A673 (cell line): ENCODE data around the gene OBI1. TPM values are rescaled to one million over a fixed set of nuclear protein-coding genes. Genes with fewer than 3 reads are reported as not detected.

ENCODE experiments used
- BruUV-seq: library from RNA; stranded (reverse); fragments of 400-500 nt; replicated peaks from 2 replicates; lab custom pipeline; 2021; lab: Mats Ljungman, UMichigan
- CTCF ChIA-PET: fragments of 300-600 bp; sonication (Branson Sonifier 250); formaldehyde crosslinking; loops from one replicate; lab custom pipeline; 2022; ENCODE audit warnings: antibody characterized with exemption; lab: Charles Lee
- POLR2A ChIA-PET: fragments of 300-600 bp; sonication (Branson Sonifier 250); formaldehyde crosslinking; loops from one replicate; lab custom pipeline; 2022; ENCODE audit warnings: antibody characterized with exemption; ENCODE audit not compliant: low non-redundant PET; lab: Charles Lee
- DNase-seq: peaks from one replicate; pipeline ENCODE4 v3.0.0-alpha.2; 2015; ENCODE audit warnings: low spot score
- H3K27ac ChIP-seq: fragments of 200-600 bp; sonication (generic); 2 replicates; pipeline ENCODE4 v1.5.1; 2016; ENCODE audit warnings: mixed run types, low read depth, mild to moderate bottlenecking, mixed read lengths, antibody characterized with exemption, low read length; ENCODE audit not compliant: poor library complexity, severe bottlenecking
- H3K27me3 ChIP-seq: fragments of 200-600 bp; sonication (generic); replicated peaks from 2 replicates; pipeline ENCODE4 v1.6.1; 2017; ENCODE audit warnings: mixed run types, low read depth, mild to moderate bottlenecking, mixed read lengths, antibody characterized with exemption, low read length; ENCODE audit not compliant: insufficient read depth, poor library complexity
- H3K36me3 ChIP-seq: fragments of 200-600 bp; sonication (generic); 2 replicates; pipeline ENCODE4 v1.6.1; 2016; ENCODE audit warnings: mixed run types, mild to moderate bottlenecking, mixed read lengths, antibody characterized with exemption, low read length; ENCODE audit not compliant: insufficient read depth, poor library complexity, severe bottlenecking
- H3K4me1 ChIP-seq: fragments of 200-600 bp; sonication (generic); 2 replicates; pipeline ENCODE4 v1.6.1; 2017; ENCODE audit warnings: mixed run types, mild to moderate bottlenecking, mixed read lengths, antibody characterized with exemption, low read length; ENCODE audit not compliant: insufficient read depth, poor library complexity, severe bottlenecking
- H3K4me3 ChIP-seq: fragments of 200-600 bp; sonication (generic); 2 replicates; pipeline ENCODE4 v1.5.1; 2016; ENCODE audit warnings: low read depth, mixed run types, mild to moderate bottlenecking, mixed read lengths, low read length; ENCODE audit not compliant: poor library complexity, severe bottlenecking
- H3K9me3 ChIP-seq: fragments of 200-600 bp; sonication (generic); 2 replicates; pipeline ENCODE4 v1.6.1; 2016; ENCODE audit warnings: mixed run types, low read depth, mild to moderate bottlenecking, mixed read lengths, antibody characterized with exemption, low read length; ENCODE audit not compliant: poor library complexity, severe bottlenecking
- EZH2 ChIP-seq: fragments of 200-600 bp; sonication (generic); IDR thresholded peaks from 2 replicates; pipeline ENCODE4 v1.6.1; 2017; ENCODE audit warnings: borderline replicate concordance, low read depth, mild to moderate bottlenecking, mixed read lengths, antibody characterized with exemption, low read length; ENCODE audit not compliant: poor library complexity, severe bottlenecking
- intact Hi-C: fragments of 100-400 bp; cut with micrococcal nuclease; formaldehyde crosslinking; loops from one replicate; pipeline ENCODE4 v1.10.0; 2022; ENCODE audit not compliant: unreplicated experiment
- total RNA-seq: library from RNA; stranded (reverse); gene quantifications from 2 replicates; pipeline ENCODE4 v1.2.3, GENCODE V29; 2021
- TF ChIP-seq, protein P1 (sequence below): fragments of 300-800, 200-600 bp; sonication (generic); conservative IDR thresholded peaks from 2 replicates; pipeline ENCODE4 v1.5.1; 2017; ENCODE audit warnings: low read depth, mild to moderate bottlenecking, antibody characterized with exemption, low read length, moderate library complexity, mixed read lengths

OBI1 gene
- total RNA-seq, 1 experiment from 2014 or later, result 24.2 TPM

DNA sequence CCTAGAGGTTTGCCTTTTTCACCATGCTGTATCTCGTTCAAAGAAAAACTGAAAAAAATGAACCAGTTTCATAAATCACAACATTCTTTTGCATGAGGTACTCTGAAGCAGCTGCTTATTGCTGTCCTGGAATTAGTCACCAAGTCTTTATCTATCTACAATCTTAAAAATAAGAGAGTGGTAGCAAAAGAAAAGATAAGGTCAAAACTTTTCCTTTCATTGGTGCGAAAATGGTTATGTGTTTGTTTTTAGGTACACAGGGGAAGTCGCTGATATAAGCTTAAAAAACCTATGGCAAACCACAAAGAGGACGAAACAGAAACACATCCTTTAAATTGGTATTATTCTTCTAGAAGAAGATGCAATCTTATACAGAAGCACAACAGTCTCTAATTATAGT lies 20.7 kb downstream of the OBI1 start:
- H3K4me3 ChIP-seq, result no peak overlapping the region
- BruUV-seq, result no TSS peak
- DNase-seq, result no peak
- H3K27ac ChIP-seq, result no peak overlapping the region
- CTCF ChIA-PET, result no interaction called here
- intact Hi-C loops, result no loop called here
- TF ChIP-seq EZH2, result no peak
- TF ChIP-seq, protein P1, sequence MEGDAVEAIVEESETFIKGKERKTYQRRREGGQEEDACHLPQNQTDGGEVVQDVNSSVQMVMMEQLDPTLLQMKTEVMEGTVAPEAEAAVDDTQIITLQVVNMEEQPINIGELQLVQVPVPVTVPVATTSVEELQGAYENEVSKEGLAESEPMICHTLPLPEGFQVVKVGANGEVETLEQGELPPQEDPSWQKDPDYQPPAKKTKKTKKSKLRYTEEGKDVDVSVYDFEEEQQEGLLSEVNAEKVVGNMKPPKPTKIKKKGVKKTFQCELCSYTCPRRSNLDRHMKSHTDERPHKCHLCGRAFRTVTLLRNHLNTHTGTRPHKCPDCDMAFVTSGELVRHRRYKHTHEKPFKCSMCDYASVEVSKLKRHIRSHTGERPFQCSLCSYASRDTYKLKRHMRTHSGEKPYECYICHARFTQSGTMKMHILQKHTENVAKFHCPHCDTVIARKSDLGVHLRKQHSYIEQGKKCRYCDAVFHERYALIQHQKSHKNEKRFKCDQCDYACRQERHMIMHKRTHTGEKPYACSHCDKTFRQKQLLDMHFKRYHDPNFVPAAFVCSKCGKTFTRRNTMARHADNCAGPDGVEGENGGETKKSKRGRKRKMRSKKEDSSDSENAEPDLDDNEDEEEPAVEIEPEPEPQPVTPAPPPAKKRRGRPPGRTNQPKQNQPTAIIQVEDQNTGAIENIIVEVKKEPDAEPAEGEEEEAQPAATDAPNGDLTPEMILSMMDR, result no peak
- H3K4me1 ChIP-seq, result peaks cover 2% of the 10 kb centered on the region
- H3K27me3 ChIP-seq, result no peaks in the 10 kb centered on the region
- peaks cover 57% of the 10 kb centered on the region for H3K36me3 ChIP-seq
- POLR2A ChIA-PET, result no interaction called here
- H3K9me3 ChIP-seq, result no peaks in the 10 kb centered on the region

DNA sequence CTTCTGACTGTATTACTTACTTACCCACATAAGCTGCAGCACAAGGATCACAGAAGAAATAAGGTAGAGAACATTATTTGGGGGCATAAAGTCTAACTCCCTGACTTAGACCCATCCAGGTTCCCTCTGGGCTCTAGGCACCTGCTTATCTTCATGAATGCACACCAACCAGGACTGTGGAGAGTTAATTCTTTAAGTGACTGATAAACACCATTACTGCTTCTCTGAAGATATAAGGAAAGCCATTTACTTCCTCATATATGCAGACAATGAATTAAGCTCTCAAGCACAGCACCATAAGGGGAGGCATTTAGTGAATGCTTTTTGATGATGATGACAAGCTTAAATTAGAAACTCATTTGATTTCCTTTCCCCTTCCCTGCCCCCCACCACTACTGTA lies 22.5 kb downstream of the OBI1 start:
- intact Hi-C loops, result no loop called here
- Histone ChIP-seq H3K27me3 (no peaks in the 10 kb centered on the region), H3K9me3 (no peaks in the 10 kb centered on the region), H3K4me1 (peaks cover 4% of the 10 kb centered on the region), H3K27ac (no peak overlapping the region), H3K4me3 (no peak overlapping the region), H3K36me3 (peaks cover 59% of the 10 kb centered on the region)
- CTCF ChIA-PET, result no interaction called here
- BruUV-seq, result no TSS peak
- POLR2A ChIA-PET, result interaction anchor here (0.5 kb wide), 1 partner anchor 867 kb away, joined by 3 read pairs; no protein-coding TSS in a partner anchor
- TF ChIP-seq EZH2, result no peak
- TF ChIP-seq, protein P1, result no peak
- DNase-seq, result no peak

DNA sequence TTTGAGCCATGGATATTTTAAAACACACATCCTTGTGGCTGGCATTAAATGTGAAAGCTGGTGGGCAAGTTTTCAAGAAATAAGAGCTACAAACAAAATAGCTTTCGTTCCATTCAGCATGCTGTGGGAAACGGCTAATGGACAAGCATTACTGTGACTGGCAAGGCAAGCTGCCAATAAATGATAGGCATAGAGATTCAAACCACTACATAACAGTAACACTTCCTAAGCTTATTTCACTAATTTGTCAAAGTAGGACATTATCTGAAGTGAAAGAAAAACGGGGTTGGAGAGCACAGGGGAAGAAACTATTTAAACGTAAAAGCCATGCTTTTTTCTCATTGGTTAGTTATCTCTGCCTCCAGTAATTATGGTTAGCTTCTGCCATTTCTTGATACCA lies 26.0 kb downstream of the OBI1 start:
- POLR2A ChIA-PET, result no interaction called here
- H3K9me3 ChIP-seq, result no peaks in the 10 kb centered on the region

More for the DNA sequence above, 26.0 kb downstream of the OBI1 start:
- CTCF ChIA-PET, result no interaction called here
- Histone ChIP-seq H3K36me3 (peaks cover 40% of the 10 kb centered on the region), H3K27me3 (no peaks in the 10 kb centered on the region), H3K4me1 (peaks cover 4% of the 10 kb centered on the region), H3K4me3 (no peak overlapping the region), H3K27ac (no peak overlapping the region)
- intact Hi-C loops, result no loop called here
- DNase-seq, result peak; percentile 67
- BruUV-seq, result no TSS peak
- TF ChIP-seq EZH2, result no peak
- TF ChIP-seq, protein P1, result no peak
